Measurements from ENCODE around the gene ELFN2. TPM values are rescaled to one million over a fixed set of nuclear protein-coding genes. Genes with fewer than 3 reads are reported as not detected.

ELFN2 gene
- polyA plus RNA-seq, 1 donor from 2014 or later, result 4.4 TPM

DNA sequence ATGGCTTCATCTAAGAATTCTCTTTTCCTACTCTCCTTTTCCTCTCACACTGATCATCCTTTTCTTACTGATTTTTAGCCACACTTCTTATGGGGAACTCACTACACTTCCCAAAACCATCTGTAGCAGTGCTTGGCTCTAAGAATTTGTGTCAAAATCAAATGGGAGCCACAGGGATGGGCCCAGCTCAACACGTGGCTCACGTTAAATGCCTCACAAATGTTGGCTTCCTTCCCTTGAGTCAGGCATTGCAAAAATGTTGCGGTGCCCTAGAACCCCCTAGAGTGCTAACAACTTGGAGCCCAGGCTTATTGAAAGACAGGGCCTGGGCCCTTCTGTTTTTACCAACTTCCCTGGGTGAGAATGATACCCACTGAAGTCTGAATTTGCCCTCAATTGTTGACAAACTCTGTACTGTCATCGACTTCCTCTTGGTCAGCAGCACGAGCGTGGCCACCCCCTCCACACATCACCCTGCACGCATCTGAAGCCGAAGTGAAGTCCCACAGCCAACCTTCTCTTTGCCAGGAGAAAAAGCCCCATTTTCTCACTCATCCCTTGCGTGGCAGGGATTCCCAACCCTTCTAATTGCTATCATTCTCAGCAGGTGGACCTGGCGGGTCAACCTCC, 69.7 kb downstream of the ELFN2 start:
- no peaks in the 10 kb centered on the region for H3K9me3 ChIP-seq (ENCODE audit: low read length)
- no peak overlapping the region for H3K9ac ChIP-seq (ENCODE audit: low read length)

DNA sequence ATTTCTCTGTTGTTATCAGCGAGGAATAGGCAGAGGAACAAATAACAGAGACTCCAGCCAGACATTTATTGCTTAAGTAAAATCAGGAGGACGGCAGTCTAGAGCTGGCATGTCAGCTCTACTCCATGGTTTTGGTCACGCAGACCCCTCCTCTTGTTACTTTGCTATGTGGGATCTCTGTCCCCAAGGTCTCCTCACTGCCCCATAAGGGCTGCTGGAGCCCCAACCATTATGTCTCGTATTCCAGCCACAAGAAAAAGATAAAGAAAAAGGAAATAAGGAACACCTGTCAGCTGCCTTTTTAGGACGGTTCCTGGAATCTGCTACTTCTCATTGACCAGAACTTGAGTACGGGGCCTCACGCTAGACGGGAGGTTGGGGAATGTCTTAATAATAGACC, 70.4 kb downstream of the ELFN2 start:
- Histone ChIP-seq H3K27me3 (ENCODE audit: insufficient read depth, low read depth, low read length) (no peaks in the 10 kb centered on the region), H3K9ac (ENCODE audit: low read length) (no peak overlapping the region), H2AFZ (ENCODE audit: low read depth, low read length) (no peak overlapping the region), H3K9me3 (ENCODE audit: low read length) (no peaks in the 10 kb centered on the region), H3F3A (ENCODE audit: insufficient read depth, low read length, poor library complexity, severe bottlenecking) (no peaks in the 10 kb centered on the region), H3K4me2 (ENCODE audit: low read length) (no peak overlapping the region), H4K20me1 (ENCODE audit: insufficient read depth) (no peaks in the 10 kb centered on the region), H3K27ac (ENCODE audit: low read length) (no peak overlapping the region), H3K4me3 (ENCODE audit: low read length) (no peak overlapping the region), H3K36me3 (ENCODE audit: insufficient read depth, low read length) (no peaks in the 10 kb centered on the region), H3K79me2 (replicated peaks; ENCODE audit: insufficient read depth, low read length) (no peaks in the 10 kb centered on the region), H3K9me2 (ENCODE audit: insufficient read depth, low read length) (no peaks in the 10 kb centered on the region)
- no peak for TF ChIP-seq POLR2AphosphoS5 (IDR thresholded peaks at IDR 0.05)
- TF ChIP-seq MXI1 (conservative IDR thresholded peaks at IDR 0.05; ENCODE audit: poor library complexity, severe bottlenecking), result no peak
- TF ChIP-seq EP300 (conservative IDR thresholded peaks at IDR 0.05; ENCODE audit: poor library complexity, severe bottlenecking), result no peak
- TF ChIP-seq, protein P1, sequence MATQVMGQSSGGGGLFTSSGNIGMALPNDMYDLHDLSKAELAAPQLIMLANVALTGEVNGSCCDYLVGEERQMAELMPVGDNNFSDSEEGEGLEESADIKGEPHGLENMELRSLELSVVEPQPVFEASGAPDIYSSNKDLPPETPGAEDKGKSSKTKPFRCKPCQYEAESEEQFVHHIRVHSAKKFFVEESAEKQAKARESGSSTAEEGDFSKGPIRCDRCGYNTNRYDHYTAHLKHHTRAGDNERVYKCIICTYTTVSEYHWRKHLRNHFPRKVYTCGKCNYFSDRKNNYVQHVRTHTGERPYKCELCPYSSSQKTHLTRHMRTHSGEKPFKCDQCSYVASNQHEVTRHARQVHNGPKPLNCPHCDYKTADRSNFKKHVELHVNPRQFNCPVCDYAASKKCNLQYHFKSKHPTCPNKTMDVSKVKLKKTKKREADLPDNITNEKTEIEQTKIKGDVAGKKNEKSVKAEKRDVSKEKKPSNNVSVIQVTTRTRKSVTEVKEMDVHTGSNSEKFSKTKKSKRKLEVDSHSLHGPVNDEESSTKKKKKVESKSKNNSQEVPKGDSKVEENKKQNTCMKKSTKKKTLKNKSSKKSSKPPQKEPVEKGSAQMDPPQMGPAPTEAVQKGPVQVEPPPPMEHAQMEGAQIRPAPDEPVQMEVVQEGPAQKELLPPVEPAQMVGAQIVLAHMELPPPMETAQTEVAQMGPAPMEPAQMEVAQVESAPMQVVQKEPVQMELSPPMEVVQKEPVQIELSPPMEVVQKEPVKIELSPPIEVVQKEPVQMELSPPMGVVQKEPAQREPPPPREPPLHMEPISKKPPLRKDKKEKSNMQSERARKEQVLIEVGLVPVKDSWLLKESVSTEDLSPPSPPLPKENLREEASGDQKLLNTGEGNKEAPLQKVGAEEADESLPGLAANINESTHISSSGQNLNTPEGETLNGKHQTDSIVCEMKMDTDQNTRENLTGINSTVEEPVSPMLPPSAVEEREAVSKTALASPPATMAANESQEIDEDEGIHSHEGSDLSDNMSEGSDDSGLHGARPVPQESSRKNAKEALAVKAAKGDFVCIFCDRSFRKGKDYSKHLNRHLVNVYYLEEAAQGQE (IDR thresholded peaks at IDR 0.05; ENCODE audit: borderline replicate concordance), result no peak
- TF ChIP-seq, protein P2, sequence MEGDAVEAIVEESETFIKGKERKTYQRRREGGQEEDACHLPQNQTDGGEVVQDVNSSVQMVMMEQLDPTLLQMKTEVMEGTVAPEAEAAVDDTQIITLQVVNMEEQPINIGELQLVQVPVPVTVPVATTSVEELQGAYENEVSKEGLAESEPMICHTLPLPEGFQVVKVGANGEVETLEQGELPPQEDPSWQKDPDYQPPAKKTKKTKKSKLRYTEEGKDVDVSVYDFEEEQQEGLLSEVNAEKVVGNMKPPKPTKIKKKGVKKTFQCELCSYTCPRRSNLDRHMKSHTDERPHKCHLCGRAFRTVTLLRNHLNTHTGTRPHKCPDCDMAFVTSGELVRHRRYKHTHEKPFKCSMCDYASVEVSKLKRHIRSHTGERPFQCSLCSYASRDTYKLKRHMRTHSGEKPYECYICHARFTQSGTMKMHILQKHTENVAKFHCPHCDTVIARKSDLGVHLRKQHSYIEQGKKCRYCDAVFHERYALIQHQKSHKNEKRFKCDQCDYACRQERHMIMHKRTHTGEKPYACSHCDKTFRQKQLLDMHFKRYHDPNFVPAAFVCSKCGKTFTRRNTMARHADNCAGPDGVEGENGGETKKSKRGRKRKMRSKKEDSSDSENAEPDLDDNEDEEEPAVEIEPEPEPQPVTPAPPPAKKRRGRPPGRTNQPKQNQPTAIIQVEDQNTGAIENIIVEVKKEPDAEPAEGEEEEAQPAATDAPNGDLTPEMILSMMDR (IDR thresholded peaks at IDR 0.05; ENCODE audit: poor library complexity, severe bottlenecking), result no peak
- no peak for TF ChIP-seq RAD21 (conservative IDR thresholded peaks at IDR 0.05)
- no peak for TF ChIP-seq TAF1 (IDR thresholded peaks at IDR 0.05; ENCODE audit: low read depth)

More for the DNA sequence above, 69.7 kb downstream of the ELFN2 start:
- Histone ChIP-seq H3F3A (ENCODE audit: insufficient read depth, low read length, poor library complexity, severe bottlenecking) (no peaks in the 10 kb centered on the region), H3K27me3 (ENCODE audit: insufficient read depth, low read depth, low read length) (no peaks in the 10 kb centered on the region), H3K27ac (ENCODE audit: low read length) (no peak overlapping the region), H4K20me1 (ENCODE audit: insufficient read depth) (no peaks in the 10 kb centered on the region), H2AFZ (ENCODE audit: low read depth, low read length) (no peak overlapping the region), H3K79me2 (replicated peaks; ENCODE audit: insufficient read depth, low read length) (no peaks in the 10 kb centered on the region), H3K36me3 (ENCODE audit: insufficient read depth, low read length) (no peaks in the 10 kb centered on the region), H3K4me3 (ENCODE audit: low read length) (no peak overlapping the region), H3K4me2 (ENCODE audit: low read length) (no peak overlapping the region), H3K9me2 (ENCODE audit: insufficient read depth, low read length) (no peaks in the 10 kb centered on the region)
- TF ChIP-seq EP300 (conservative IDR thresholded peaks at IDR 0.05; ENCODE audit: poor library complexity, severe bottlenecking) (no peak), TAF1 (IDR thresholded peaks at IDR 0.05; ENCODE audit: low read depth) (no peak), MXI1 (conservative IDR thresholded peaks at IDR 0.05; ENCODE audit: poor library complexity, severe bottlenecking) (no peak), RAD21 (conservative IDR thresholded peaks at IDR 0.05) (no peak), EZH2 (IDR thresholded peaks at IDR 0.05; ENCODE audit: borderline replicate concordance, insufficient read depth, low read length, poor library complexity, severe bottlenecking) (no peak), POLR2AphosphoS5 (IDR thresholded peaks at IDR 0.05) (no peak), SMC3 (conservative IDR thresholded peaks at IDR 0.05; ENCODE audit: poor library complexity) (no peak)
- TF ChIP-seq, protein P2 (IDR thresholded peaks at IDR 0.05; ENCODE audit: poor library complexity, severe bottlenecking), result no peak
- TF ChIP-seq, protein P1 (IDR thresholded peaks at IDR 0.05; ENCODE audit: borderline replicate concordance), result no peak

All from neural cell (in vitro differentiated cells).